Kidney capillary endothelial cell (primary cell): Measurements from ENCODE around the gene APH1B.
"Not testable (repeated sequence)": the region's sequence is repeated elsewhere in the genome, so short reads cannot be mapped to it uniquely, and the experiment has no call there.

Experiments
- DNase-seq: peaks from one replicate; pipeline ENCODE4 v3.0.0-alpha.2; 2018; ENCODE audit warnings: low spot score

Gene APH1B

DNA sequence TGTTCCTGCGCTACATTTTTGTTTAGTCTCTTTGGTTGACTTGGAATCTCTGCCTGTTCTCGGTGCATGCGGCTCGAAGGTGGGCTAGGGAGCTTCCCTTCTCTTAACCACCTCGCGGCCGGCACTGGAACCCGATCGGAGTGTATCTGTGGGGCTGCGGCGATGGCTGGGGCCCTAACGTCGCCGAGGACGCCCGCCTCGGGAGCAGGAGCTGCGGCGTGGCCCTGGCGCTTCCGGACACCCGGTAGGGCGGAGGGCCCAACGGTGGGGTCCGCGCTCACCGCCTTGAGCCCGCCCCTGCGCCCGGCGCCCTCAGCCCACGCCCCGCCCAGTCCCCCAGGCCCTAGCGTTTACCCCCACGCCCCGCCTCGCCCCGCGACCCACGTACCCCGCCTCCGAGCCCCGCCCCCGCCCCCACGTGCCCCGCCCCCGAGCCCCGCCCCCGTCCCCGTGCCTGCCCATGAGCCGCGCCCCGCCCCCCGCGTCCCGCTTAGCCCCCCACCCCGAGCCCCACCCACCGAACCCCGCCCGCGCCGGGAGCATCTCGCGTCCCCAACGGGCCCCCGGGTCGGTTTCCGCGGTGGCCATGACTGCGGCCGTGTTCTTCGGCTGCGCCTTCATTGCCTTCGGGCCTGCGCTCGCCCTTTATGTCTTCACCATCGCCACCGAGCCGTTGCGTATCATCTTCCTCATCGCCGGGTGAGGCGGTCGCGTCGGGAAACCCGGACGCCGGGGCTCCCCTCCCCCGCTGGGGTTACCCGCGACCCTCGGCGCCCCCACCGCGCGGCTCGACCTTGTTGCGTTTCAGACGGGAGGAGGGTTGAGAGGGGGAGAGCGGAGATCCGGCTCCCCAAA is at the start of gene APH1B:
APH1B (plus strand) TSS at position 568 of the 855 bp plus-strand sequence; CDS start at position 587, 19 bp downstream.
- DNase-seq, result no peak

- no peak for DNase-seq
Observed at GRCh38 chr15:63227689-63228088, 49.7 kb upstream of the APH1B start.

DNA sequence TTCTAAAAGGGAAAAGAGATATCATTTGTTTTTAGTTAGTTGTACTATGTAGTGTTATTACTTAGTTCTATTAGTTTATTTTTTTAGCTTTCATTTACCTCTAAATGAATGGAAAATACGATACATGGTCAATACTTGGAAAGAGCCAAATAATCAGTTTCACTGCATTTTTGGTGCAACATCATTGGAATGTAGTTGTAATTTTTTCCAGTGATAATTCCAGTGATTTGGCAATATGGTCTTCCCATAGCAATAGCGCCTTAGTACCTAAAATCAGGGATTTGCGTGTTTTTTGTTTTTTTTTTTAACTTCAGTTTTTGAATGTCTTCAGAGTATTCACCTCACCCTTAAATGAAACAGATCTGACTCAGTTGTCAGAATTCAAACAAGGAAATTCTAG is 46.2 kb upstream of the APH1B start:
- no peak for DNase-seq

GRCh38 chr15:63231706-63232105 is 45.7 kb upstream of the APH1B start:
- DNase-seq, result no peak

DNA sequence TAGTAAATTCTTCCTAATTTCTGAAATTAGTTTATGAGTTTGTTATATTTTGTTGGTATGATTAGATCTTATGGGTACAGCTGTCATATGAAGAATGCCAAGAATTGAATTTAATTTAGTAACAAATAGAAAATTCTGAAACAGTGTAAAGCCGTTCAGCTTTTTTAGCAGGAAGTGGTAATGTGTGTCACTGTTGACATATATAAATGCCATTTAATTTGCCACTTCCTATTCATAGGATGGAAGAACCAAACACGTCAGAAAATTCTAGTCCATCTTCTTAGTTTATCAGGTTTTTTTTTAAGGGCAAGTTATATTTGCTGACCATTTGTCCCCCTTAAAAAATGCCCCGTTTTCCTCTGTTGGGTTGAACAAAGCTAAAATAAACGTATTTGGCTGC is 45.0 kb upstream of the APH1B start:
- no peak for DNase-seq

- no peak for DNase-seq
Observed at GRCh38 chr15:63232943-63233342, 44.5 kb upstream of the APH1B start.

DNA sequence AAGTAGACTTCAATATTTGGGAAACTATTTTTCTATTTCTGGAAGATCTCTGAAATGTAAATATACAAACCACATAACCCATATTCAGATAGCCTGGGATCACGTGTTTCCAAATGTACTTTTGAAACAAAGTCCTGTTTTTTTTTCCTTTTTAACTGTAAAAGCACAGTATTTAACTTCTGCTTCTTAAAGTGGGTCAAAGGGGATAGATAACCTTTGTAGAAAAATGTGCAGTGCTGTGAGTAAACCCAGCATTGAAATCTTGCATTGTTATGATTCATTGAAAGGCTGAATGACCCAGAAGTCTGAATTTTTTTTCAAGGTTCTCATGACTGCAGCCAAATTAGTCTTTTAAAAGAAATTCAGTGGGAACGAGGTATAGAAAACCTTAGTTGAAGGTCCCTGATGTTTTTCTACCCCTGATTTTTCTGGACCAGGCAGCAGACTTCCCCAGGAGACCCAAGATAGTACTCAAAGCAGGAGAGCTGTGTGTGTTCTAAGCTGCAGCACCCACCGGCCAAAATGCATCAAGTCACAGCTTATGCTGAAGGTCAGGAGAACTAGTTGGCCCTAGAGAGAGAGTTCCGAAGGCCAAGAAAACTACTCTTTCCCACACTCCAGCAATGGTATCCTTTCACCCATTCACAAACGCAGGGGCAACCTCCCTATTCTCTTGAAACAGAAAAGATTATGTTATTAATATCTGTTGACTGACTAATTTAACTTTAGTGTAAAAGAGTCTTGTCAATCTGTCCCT is 43.6 kb upstream of the APH1B start:
- no peak for DNase-seq

DNA sequence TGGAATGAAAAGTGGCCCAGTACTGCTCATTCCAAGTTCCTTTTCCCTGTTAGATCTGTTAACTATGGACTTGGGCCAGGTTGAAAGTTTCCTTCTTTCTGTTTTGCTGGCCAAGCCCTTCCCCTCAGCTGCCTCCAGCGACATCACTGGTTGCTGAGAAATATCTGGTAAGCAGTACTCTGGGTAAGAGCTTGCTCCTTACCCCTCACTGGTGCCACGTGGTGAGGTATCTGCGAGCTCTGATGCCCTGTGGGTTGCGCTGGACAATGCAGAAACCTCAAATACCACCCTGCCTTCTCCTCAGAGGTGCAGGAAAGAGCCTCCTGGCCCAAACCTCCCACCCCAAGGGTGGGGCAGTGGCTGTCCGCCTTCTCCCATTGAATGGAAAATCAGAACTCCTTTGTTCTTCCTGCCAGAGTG is 42.9 kb upstream of the APH1B start:
- no peak for DNase-seq

GRCh38 chr15:63236272-63236671 is 41.1 kb upstream of the APH1B start:
- no peak for DNase-seq

DNA sequence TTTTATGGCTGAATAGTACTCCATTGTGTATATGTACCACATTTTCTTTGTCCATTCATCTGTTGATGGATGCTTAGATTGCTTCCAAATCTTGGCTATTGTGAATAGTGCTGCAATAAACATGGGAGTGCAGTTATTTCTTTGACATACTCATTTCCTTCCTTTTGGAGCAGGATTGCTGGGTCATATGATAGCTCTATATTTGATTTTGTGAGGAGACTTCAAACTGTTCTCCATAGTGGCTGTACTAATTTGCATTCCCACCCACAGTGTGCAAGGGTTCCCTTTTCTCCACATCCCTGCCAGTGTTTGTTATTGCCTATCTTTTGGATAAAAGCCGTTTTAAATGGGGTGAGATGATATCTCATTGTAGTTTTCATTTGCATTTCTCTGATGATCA is 40.3 kb upstream of the APH1B start:
- not testable (repeated sequence) for DNase-seq

- no peak for DNase-seq
Observed at GRCh38 chr15:63238171-63238570, 39.2 kb upstream of the APH1B start.

- DNase-seq, result no peak
Observed at GRCh38 chr15:63238796-63239195, 38.6 kb upstream of the APH1B start.

DNA sequence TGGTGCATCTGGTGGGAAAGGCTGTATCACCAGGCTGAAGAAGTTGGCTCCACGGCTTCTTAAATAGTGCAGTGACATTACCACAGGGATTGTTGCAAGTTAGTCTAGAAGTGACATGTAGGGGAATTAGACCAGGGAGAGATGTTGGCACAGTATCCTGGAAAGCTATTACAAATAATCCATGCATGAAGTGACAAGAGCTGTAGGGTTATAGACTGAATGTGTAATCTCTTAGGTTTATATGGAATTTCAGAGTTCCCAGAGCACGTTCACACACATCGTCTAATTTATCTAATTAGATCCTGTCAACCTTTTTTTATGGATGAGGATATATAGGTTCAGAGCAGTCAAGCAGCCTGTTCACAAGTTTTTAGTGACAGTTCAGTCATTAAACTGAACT is 37.3 kb upstream of the APH1B start:
- no peak for DNase-seq

GRCh38 chr15:63241316-63241715 is 36.1 kb upstream of the APH1B start:
- DNase-seq, result no peak

GRCh38 chr15:63243101-63243500 is 34.3 kb upstream of the APH1B start:
- no peak for DNase-seq

DNA sequence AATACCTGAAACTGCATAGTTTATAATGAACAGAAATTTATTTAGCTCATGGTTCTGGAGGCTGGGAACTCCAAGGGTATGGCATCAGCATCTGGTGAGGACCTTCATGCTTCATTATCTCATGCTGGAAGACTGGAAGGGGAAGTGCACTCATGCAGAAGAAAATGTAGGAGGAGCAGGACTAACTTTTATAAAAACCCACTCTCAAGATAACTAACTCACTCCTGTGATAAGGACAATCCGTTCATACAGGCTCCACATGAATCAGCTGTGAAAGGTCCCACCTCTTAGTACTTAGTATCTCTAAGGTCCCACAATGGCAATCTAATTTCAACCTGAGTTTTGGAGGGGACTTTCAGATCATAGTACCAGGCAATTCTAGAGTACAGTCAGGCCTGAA is 33.6 kb upstream of the APH1B start:
- DNase-seq, result no peak

DNA sequence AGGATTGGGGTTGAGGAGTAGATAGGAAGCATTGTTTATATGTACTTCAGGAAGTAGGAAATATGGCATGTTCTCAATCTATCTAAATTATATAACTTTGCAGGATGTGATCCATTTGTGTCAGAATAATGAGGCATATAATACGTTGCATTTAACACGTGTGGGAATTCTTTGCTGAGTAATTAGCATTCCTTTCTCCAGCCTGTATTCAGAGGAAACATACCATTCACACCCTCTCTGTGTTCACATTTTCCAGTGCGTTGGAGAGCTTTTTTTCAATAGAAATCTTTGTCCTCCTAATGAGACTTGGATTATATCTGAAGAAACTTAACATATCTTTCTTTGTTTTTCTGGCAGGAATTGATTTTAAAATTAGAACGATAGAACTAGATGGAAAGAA is 33.0 kb upstream of the APH1B start:
- DNase-seq, result peak; percentile 63

GRCh38 chr15:63244976-63245645 is 32.3 kb upstream of the APH1B start:
- DNase-seq, result no peak

- no peak for DNase-seq
Observed at GRCh38 chr15:63246691-63247469, 30.5 kb upstream of the APH1B start.

GRCh38 chr15:63250312-63250965 is 27.0 kb upstream of the APH1B start:
- DNase-seq, result no peak

DNA sequence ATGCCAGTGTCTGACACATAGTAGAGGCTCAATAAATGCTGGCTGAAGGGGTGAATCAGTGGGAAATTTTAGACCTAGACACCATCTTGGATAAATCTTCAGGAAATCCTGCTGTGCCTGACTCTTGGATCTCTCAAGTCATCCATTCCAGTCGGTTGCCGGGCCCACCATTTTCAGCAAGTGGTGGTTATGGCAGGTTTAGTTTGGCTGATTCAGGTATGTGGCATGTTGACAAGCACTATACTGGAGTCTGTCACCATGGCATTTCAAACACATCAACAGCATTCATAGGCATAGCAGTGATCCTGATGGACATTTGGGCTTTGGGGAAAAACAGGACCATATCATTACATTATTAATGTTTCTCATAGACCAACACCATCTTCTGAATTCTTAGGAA is 25.7 kb upstream of the APH1B start:
- no peak for DNase-seq
